Stimulated activated naive CD8-positive, alpha-beta T cell treated with anti-CD3 and anti-CD28 coated beads, Interleukin-15, Interleukin-2, amounts not matched to agents 100 U/mL and 50 U/mL, for 24 hours (primary cell): ENCODE results near the gene SETD2.
"Not testable (repeated sequence)": the region's sequence is repeated elsewhere in the genome, so short reads cannot be mapped to it uniquely, and the experiment has no call there.

Experiments used
- ATAC-seq: fragments of 150-1000 bp; cut with Tn5 transposase; one replicate; pipeline ENCODE4 v1.10.0; 2021
- DNase-seq: peaks from one replicate; pipeline ENCODE4 v3.0.0; 2021

Gene SETD2, protein sequence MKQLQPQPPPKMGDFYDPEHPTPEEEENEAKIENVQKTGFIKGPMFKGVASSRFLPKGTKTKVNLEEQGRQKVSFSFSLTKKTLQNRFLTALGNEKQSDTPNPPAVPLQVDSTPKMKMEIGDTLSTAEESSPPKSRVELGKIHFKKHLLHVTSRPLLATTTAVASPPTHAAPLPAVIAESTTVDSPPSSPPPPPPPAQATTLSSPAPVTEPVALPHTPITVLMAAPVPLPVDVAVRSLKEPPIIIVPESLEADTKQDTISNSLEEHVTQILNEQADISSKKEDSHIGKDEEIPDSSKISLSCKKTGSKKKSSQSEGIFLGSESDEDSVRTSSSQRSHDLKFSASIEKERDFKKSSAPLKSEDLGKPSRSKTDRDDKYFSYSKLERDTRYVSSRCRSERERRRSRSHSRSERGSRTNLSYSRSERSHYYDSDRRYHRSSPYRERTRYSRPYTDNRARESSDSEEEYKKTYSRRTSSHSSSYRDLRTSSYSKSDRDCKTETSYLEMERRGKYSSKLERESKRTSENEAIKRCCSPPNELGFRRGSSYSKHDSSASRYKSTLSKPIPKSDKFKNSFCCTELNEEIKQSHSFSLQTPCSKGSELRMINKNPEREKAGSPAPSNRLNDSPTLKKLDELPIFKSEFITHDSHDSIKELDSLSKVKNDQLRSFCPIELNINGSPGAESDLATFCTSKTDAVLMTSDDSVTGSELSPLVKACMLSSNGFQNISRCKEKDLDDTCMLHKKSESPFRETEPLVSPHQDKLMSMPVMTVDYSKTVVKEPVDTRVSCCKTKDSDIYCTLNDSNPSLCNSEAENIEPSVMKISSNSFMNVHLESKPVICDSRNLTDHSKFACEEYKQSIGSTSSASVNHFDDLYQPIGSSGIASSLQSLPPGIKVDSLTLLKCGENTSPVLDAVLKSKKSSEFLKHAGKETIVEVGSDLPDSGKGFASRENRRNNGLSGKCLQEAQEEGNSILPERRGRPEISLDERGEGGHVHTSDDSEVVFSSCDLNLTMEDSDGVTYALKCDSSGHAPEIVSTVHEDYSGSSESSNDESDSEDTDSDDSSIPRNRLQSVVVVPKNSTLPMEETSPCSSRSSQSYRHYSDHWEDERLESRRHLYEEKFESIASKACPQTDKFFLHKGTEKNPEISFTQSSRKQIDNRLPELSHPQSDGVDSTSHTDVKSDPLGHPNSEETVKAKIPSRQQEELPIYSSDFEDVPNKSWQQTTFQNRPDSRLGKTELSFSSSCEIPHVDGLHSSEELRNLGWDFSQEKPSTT (N-terminal part only)

DNA sequence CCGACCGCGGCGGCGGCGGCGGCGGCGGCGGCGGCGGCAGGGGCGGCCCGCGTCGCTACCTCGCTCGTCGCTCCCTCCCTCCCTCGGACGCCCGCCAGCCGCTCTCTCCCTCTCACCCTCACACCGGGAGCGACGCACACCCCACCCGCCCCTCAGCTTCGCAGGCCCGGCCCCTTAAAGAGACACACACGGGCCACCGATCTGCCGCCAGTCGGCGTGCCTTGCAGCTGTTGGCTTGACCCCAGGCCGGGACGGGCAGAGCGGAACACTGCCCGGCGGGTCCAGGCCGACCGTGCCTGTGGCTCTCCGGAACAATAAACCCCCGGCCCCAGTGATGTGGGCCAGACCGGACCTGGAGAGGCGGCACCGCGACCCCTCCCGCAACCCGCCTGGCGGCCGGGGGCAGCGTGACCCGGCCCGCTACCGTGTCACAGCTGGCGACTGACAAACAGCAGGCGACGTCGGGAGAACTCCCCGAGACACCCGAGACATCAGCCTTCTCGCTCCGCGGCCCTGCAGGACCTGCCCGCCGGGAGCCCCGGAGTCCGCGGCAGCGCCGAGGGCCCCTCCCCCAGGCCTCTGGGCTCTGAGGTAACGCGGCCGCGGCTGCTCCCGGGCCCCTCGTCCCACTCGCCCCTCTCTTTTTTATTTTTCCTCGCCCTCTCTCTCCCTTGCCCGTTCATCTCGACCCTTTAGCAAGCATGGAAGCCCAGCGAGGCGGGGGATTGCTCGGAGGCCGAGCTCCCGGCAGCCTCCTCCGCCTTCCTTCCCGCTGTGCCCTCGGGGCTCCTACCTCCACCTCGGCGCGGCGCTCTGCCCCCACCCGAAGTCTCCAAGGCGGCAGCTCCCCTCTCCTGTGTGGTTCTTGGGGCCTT, at the start of gene SETD2:
Gene SETD2 (minus strand): TSS at position 107 of the 875 bp plus-strand sequence. CDS start 189 bp downstream, outside the sequence.
- ATAC-seq (peak; percentile 92), DNase-seq (peak; percentile 89)

DNA sequence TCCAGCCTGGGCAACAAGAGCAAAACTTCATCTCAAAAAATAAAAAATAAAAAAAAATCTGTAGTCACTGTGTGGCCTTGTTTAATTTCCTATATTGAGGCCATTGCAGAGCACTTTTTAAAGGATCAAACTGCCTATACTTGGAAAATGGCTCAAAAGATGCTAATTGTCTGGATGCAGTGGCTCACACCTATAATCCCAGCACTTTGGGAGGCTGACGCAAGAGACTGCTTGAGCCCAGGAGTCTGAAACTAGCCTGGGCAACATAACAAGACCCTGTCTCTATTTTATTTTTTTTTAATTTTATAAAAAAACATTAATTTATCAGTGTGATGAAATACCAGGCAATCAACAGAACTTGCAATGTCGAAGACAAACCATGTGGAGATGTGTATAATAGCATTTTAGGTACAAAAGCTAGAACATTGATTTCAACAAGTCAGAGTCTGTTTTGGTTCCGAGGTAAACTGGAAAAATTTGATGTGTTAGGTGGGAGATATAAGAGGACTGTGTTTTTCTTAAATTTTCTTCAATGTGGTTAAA, 47.0 kb upstream of the SETD2 start:
- ATAC-seq = no peak
- DNase-seq = no peak

DNA sequence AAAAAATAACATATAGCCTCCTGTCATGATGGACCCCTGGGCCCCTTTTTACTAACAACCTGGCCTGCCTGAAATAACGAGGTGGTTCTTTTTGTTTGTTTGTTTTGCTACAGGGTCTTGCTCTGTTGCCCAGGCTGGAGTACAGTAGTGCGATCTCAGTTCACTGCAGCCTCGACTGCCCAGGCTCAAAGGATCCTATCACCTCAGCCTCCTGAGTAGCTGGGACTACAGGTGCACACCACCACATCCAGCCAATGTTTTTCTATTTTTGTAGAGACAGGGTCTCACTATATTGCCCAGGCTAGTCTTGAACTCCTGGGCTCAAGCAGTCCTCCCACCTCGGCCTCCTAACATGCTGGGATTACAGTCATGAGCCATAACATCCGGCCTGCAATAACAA, 42.1 kb upstream of the SETD2 start:
- not testable (repeated sequence) for ATAC-seq, DNase-seq

DNA sequence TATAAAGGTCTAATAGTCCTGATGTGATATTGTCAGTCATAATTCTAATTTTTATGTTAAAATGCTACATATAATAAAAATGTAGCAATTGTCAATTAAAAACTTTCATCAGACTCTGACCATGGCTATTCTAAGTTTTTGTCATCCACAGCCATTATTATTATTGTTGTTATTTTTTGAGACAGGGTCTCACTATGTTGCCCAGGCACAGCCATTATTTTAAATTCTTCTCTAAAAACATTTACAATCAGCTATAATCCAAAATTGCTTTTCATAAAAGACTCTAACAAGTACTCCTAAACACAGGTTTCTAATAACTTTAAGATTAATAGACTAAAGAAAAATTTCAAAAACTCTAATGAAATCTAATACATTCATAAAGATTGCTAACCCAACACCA, 41.0 kb upstream of the SETD2 start:
- no peak for ATAC-seq
- DNase-seq = no peak

DNA sequence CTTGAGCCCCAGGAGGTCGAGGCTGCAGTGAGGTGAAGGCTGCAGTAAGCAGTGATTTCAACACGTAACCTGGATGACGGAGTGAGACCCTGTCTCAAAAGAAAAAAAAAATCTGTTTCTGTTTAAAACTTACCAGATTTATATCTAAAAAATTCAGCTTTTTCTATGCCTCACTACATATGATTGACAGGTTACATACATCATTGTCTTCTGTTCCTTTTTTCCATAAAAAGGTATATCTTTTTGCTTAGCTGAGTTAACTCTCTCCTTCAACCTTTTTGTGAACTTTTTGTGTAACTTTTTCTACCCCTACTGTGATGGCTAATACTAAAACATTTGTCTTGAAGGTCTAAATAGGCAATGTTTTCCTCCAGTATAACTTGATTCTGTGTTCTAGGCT, 38.6 kb upstream of the SETD2 start:
- ATAC-seq (no peak), DNase-seq (no peak)

DNA sequence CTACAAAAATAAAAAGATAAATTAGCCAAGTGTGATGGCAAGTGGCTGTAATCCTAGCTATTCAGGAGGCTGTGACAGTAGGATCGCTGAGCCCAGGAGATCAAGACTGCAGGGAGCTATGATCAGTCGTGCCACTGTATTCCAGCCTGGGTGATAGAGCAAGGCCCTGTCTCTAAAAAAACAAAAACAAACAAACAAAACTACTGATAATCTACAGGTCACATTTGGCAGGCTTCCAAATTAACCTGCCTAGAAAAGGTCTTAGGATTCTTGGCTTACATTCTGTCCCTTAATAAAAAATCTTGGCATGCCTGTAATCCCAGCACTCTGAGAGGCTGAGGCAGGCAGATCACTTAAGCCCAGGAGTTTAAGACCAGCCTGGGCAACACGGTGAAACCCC, 33.4 kb upstream of the SETD2 start:
- DNase-seq (no peak), ATAC-seq (no peak)

DNA sequence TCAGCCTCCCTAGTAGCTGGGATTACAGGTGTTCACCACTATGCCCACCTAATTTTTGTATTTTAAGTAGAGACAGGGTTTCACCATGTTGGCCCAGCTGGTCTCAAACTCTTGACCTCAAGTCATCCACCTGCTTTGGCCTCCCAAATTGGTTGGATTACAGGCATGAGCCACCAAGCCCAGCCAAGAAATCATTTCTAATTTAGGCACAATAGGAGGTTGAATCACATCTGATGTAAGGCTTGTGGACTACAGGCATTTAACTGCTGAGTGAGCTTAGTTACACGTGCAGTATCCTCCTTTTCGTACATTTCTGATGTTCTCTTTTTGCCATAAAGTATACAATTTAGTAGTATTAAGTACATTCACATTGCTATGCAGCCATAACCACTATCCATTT, 31.1 kb upstream of the SETD2 start:
- ATAC-seq = no peak

DNA sequence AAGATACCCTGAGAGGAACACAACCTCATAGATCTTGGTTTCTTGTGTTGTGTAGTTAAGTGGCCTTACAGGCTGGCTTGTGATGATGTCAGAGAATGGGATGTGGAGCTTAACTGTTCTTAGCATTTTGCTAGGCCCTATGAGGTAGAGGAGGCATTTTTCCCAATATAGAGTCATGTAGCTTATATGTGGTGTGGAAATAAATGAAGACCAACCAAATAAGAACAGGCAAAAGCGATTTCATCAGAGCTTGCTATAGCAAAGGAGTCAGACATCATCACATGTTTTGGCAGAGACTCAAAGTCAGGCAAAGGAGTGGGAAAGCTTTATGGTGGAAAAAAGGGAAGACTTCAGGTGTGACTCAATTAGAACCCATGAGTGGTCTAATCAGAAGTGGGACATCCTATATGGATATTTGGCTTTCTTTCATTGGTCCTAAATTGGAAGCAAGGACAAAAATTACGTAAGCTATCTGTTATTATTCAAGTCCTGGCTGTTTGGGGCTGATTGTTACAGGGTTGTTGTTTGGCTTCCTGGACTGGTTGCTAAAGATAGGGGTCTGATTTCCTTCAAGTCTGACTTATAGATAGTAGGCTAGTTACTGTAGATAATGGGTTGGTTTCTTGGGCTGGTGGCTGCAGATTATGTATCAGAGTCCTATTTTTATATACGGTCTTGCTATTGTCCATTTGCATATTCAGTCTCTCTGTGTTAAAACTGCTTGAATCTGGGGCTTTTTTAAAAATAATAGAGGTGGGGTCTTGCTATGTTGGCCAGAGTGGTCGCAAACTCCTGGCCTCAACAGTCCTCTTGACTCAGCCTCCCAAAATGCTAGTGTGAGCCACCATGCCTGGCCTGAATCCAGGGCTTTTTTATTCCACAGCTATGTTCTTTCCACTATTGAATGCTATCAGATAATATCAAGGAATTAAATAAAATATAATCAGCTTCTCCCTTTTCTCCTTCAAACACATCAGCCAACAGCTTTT, 30.3 kb upstream of the SETD2 start:
- ATAC-seq = no peak
- no peak for DNase-seq

More for the DNA sequence above, 31.1 kb upstream of the SETD2 start:
- DNase-seq = no peak

DNA sequence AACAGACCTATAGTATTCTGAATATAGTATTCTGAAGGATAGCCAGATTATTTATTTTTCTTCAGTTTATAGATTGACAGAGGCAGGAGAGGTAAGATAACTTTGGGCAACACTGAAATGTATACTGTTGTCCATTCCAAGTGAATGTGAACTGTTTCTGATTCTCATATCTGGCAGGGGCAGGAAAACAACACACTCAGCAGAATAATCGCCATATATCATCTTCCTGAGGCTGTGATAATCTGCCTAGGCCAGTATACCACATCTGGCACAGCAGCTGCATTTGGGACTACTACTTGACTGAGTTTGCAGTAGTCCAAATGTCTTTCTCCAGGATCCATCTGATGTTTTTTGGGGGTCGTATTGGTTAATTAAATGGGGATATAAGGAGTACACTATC, 22.4 kb upstream of the SETD2 start:
- DNase-seq (no peak), ATAC-seq (no peak)

DNA sequence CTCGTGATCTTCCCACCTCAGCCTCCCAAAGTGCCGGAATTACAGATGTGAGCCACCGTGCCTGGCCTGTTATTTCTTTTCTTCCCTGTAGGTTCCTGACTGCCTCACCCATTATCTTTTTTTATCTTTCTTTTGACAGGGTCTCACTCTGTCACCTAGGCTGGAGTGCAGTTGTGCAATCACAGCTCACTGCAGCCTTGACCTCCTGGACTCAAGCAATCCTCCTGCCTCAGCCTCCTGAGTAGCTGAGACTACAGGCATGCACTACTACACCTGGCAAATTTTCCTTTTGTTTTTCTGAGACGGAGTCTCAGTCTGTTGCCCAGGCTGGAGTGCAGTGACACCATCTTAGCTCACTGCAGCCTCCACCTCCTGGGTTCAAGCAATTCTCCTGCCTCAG, 17.8 kb upstream of the SETD2 start:
- not testable (repeated sequence) for DNase-seq, ATAC-seq

DNA sequence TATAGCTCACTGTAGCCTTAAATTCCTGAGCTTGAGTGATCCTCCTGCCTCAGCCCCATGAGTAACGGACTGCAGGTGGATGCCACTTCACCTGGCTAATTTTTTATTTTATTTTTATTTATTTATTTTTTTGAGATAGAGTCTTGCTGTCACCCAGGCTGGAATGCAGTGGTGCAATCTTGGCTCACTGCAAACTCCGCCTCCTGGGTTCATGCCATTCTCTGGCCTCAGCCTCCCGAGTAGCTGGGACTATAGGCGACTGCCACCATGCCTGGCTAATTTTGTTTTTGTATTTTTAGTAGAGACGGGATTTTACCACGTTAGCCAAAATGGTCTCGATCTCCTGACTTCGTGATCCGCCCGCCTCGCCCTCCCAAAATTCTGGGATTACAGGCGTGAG, 16.1 kb upstream of the SETD2 start:
- not testable (repeated sequence) for ATAC-seq, DNase-seq

DNA sequence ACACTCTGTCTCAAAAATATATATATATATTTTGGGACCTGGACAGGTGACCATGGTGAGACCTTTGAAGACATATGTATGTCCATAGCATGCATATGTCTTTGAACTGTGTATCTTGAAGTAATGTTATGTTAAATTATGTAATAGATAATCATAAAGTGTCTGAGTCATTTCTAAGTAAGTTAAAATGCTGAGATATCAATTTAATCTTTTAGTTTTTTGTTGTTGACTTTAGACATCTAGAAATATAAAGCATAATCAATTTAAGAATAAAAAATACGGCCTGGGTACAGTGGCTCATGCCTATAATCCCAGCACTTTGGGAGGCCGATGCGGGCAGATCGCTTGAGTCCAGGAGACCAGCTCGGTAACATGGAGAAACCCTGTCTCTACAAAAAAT, 12.7 kb upstream of the SETD2 start:
- DNase-seq = no peak
- no peak for ATAC-seq

DNA sequence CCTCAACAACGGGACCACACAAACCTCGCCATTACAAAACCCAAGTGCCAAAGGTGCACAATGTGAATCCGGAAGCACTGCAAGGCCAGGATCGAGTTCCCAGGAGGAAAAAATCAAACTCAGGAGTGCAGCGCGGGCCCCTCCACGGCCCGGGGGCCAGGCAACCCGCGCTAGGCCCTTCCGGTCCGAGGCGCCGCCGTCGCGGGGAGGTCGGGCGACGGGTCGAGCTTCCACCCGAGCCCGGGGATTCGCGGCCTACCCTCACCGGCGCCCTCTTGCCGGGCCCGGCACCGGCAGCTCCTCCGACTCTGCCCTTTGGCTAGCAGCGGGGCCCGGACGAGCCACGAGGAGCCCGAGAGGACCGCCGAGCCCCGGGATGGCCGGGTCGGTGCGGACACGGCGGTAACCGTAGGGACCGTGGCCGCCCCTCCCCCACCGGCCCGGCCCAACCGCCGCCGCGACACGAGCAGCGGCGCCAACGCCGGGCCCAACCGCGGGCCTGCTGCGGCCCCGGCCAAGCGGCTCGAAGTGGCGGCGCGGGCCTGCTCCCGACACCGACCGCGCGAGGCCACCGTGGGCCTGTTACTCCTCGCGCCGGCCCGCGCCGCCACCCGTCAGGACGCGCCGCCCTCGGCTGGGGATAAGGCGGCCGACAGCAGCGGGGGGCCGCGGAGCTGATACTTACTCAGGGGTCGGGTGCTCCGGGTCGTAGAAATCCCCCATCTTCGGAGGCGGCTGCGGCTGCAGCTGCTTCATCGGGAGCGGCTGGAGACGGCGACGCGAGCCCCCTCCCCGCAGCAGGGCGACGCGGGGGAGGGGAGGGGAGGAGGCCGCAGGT, 525 bp downstream of the SETD2 start:
- DNase-seq = peak; percentile 63
- ATAC-seq = peak; percentile 26

DNA sequence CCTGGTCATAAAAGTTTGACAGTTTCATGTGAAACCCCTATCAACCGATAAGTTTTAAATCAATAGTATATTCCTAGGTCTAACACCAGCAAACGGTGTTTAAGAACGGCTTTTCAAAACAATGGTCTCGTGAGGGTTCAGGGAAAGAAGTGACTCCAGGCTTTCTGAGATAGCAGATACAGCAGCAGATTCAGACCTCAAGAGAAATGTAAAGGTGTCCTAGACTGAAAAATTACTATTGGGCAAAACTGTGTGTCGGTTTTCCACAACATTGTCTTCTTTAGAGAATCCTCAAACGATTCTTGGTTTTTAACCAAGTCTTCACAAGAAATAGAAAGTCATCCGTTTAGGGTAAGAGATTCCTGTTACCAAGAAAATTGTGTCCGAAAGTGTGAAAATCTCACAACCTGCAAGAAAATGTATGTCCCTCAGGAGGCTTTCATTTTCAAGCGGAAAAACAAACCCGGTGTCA, 1.2 kb downstream of the SETD2 start:
- ATAC-seq (no peak), DNase-seq (no peak)

DNA sequence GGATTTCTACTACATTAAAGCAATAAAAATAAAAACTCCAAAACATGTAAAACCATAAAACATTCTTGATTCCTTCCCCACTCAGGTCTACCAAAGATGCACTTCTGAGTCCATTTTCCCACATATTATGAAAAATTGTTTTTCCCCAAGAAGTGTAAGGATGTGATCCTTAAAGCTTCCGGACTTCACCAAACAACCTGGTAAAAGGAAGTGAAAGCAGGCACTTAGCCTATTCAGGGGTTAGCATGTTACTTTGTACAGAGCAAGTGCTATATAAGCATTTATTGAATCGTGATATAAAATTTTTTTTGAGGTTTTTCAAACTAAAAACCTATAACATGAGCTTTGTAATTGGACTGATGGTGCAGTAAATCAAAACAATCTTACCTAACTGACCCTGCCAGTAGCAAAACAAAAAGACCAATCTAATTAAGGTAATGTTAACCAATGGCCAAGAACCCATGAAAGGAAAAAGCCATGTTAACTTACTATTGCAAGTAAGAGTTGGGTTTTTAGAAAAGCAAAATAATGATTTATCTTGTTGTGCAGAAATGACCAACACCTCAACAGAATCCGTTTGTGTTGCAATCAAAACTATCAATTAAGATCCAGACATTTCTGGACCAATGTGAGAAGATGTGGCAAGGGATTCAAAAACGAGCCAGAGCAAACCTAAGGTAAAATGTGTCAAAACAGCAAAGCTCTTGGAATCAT, 1.8 kb downstream of the SETD2 start:
- ATAC-seq = no peak
- DNase-seq = no peak

DNA sequence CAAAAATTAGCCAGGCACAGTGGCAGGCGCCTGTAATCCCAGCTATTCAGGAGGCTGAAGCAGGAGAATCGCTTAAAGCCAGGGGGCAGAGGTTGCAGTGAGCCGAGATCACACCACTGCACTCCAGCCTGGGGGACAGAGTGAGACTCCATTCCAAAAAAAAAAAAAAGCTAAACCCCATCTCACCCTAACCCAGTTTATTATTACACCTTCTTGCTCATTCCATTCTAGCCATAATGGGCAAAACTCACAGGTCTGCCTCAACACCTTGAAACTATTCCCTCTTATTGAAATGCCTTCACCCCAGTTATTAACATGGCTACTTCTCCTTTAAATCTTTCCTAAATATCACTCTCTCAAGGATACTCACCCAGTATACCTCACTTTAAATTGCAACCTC, 4.1 kb downstream of the SETD2 start:
- no peak for DNase-seq
- ATAC-seq = no peak

DNA sequence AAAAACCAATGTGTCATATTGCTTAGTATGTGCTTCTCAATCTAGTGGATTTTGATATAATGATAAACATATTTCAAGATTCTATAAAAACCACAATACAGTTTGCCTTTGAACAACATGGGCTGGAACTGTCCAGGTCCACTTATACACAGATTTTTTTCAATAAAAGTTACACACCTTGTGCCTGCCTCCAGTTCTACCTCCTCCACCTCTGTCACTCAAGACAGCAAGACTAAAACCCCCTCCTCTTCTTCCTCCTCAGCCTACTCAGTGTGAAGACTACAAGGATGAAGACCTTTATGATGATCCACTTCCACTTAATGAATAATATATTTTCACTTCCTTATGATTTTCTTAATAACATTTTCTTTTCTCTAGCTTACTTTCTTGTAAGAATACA, 5.7 kb downstream of the SETD2 start:
- DNase-seq = no peak
- ATAC-seq = no peak

DNA sequence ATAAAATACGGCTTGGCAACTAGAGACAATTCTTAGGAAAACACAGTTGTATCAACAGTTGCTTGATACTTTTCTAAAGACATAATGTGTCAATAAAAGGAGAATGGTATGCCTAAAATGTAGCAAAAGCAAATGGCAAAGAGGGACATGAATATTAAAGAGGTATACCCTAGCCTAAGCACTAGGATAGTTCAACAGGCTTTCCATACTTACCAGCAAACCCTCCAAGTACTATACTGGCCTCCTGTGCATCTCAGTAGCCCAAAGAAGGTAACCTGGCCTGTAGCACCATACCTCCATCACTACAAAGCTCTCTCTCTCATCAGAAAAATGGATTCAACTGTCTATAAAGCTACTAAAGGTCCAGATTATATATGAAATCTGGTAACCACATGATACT, 7.5 kb downstream of the SETD2 start:
- DNase-seq (no peak), ATAC-seq (no peak)
